Erythroblast (primary cell): ENCODE results near the gene RNF141.

Experiments
- GATA1 ChIP-seq: IDR thresholded peaks from 2 replicates; pipeline ENCODE4 v1.6.1; 2011; ENCODE audit warnings: low read depth, mild to moderate bottlenecking, control low read depth, low read length, moderate library complexity
- POLR2A ChIP-seq: IDR thresholded peaks from 2 replicates; pipeline ENCODE4 v1.6.1; 2011; ENCODE audit warnings: mild to moderate bottlenecking, low read length

DNA sequence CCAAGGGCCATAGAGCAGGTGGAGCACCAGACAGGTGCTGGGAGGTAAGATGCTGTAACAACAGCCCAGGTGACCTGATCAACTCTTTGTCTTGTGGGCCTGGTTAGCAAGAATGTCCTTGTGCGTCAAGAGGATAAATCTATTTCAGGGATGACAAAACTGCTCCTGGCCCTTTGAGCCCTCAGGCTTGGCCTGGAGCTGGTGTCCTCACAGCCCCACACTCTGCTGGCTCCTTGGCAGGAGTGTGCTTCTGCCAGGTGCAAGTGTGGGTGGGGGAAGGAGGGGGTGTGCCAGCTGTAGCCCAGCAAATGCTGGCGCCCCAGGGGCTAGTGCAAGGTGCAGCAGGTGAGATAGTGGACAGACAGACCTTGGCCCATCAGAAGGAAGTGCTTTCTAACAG, 66.4 kb downstream of the RNF141 start:
- TF ChIP-seq POLR2A = no peak
- no peak for TF ChIP-seq GATA1
